ENCODE measurements around the gene UNG. TPM values are rescaled to one million over a fixed set of nuclear protein-coding genes. Genes with fewer than 3 reads are reported as not detected.

The UNG gene
- total and polyA plus RNA-seq, 11 donors = 14.5 to 37.8 (median 25.3) TPM

- Histone ChIP-seq H3K27ac (peak overlapping the region; percentile 76 to 96 (median 83)), H3K27me3 (no peaks in the 10 kb centered on the region), H3K4me1 (peaks cover 0 to 28% (median 19%) of the 10 kb centered on the region in 12 donors), H3K36me3 (peaks cover 0 to 39% (median 21%) of the 10 kb centered on the region in 9 donors), H3K4me3 (peak overlapping the region; percentile 56 to 91 (median 72)), H3K9me3 (no peaks in the 10 kb centered on the region)
- DNase-seq (no peak), ATAC-seq (no peak)
- WGBS, 4 donors = 2 to 5% (median 3%) methylated on average over 8 of the region's 8 CpGs
- intact Hi-C loops (cut with DNase I) = loop anchor here (5.0 to 10.0 kb wide), 8 partner anchors 144 to 536 kb away; partner anchors contain the start of genes ISCU (in 5 of the 10), SART3 (in 5 of the 10), DAO (in 2 of the 10) and SSH1 (in 1 of the 10)
- TF ChIP-seq POLR2A (IDR thresholded peaks at IDR 0.05) = no peak
Measured at GRCh38 chr12:109098651-109099050, 1.3 kb downstream of the UNG start.

DNA sequence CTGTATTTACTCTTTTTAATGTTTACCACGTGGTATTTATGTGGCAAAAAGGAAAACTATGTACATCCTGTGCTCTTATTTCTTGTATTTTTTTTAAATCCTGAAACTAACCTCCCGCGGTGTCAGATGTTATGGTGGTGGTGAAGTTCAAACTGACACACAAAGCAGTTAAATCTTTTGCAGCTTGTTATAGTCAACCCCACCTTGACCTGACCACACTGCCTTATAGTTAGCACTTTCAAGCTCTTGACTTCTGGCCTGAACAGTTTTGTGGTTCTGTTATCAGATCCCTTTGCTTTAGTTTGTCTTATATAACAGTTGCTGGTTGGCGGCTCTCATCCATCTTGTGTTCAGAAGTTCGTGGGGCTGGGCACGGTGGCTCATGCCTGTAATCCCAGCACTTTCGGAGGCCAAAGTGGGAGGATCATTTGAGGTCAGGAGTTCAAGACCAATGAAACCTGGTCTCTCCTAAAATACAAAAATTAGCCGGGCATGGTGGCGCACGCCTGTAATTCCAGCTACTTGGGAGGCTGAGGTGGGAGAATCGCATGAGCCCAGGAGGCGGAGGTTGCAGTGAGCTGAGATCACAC is 2.1 kb downstream of the UNG start:
- no peak for DNase-seq
- H3K4me3 ChIP-seq = peak overlapping the region in 8 of 12 donors; percentile 13 to 91 (median 72)
- peaks cover 0 to 26% (median 18%) of the 10 kb centered on the region in 12 donors for H3K4me1 ChIP-seq
- H3K27ac ChIP-seq = peak overlapping the region in 6 of 12 donors; percentile 85 to 96 (median 91)
- no peaks in the 10 kb centered on the region for H3K27me3 ChIP-seq
- 82 to 86% (median 83%) methylated on average over 12 of the region's 12 CpGs for WGBS, 4 donors
- H3K36me3 ChIP-seq = peaks cover 0 to 48% (median 30%) of the 10 kb centered on the region in 9 donors
- no peaks in the 10 kb centered on the region for H3K9me3 ChIP-seq
- no peak for ATAC-seq
- TF ChIP-seq POLR2A (IDR thresholded peaks at IDR 0.05) = no peak
- TF ChIP-seq, protein P1, sequence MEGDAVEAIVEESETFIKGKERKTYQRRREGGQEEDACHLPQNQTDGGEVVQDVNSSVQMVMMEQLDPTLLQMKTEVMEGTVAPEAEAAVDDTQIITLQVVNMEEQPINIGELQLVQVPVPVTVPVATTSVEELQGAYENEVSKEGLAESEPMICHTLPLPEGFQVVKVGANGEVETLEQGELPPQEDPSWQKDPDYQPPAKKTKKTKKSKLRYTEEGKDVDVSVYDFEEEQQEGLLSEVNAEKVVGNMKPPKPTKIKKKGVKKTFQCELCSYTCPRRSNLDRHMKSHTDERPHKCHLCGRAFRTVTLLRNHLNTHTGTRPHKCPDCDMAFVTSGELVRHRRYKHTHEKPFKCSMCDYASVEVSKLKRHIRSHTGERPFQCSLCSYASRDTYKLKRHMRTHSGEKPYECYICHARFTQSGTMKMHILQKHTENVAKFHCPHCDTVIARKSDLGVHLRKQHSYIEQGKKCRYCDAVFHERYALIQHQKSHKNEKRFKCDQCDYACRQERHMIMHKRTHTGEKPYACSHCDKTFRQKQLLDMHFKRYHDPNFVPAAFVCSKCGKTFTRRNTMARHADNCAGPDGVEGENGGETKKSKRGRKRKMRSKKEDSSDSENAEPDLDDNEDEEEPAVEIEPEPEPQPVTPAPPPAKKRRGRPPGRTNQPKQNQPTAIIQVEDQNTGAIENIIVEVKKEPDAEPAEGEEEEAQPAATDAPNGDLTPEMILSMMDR (IDR thresholded peaks at IDR 0.05) = no peak
- intact Hi-C loops (cut with DNase I) = loop anchor here (5.0 to 10.0 kb wide), 8 partner anchors 145 to 537 kb away; partner anchors contain the start of genes ISCU (in 5 of the 10), SART3 (in 5 of the 10), DAO (in 2 of the 10) and SSH1 (in 1 of the 10)

- DNase-seq (no peak), ATAC-seq (no peak)
- TF ChIP-seq POLR2A (IDR thresholded peaks at IDR 0.05) = no peak
- TF ChIP-seq, protein P1 (IDR thresholded peaks at IDR 0.05) = no peak
- H3K9me3 ChIP-seq = no peaks in the 10 kb centered on the region
- H3K27me3 ChIP-seq = no peaks in the 10 kb centered on the region
- intact Hi-C loops (cut with DNase I) = loop anchor here in 1 of 10 donors (10.0 kb wide), 1 partner anchor 284 kb away; no protein-coding TSS in a partner anchor
- no peak overlapping the region for H3K4me3 ChIP-seq
- peaks cover 0 to 60% (median 42%) of the 10 kb centered on the region in 9 donors for H3K36me3 ChIP-seq
- peaks cover 0 to 26% (median 18%) of the 10 kb centered on the region in 12 donors for H3K4me1 ChIP-seq
- 90 to 92% (median 91%) methylated on average over 4 of the region's 4 CpGs for WGBS, 4 donors
- H3K27ac ChIP-seq = peak overlapping the region in 1 of 12 donors; percentile 96
Measured at GRCh38 chr12:109100741-109101140, 3.3 kb downstream of the UNG start.

GRCh38 chr12:109102491-109102890 is 5.1 kb downstream of the UNG start:
- peaks cover 0 to 76% (median 59%) of the 10 kb centered on the region in 9 donors for H3K36me3 ChIP-seq

More at GRCh38 chr12:109102491-109102890, 5.1 kb downstream of the UNG start:
- Histone ChIP-seq H3K9me3 (no peaks in the 10 kb centered on the region), H3K4me1 (peaks cover 0 to 22% (median 14%) of the 10 kb centered on the region in 12 donors), H3K27me3 (no peaks in the 10 kb centered on the region), H3K4me3 (no peak overlapping the region), H3K27ac (no peak overlapping the region)
- DNase-seq = no peak
- TF ChIP-seq, protein P1 (IDR thresholded peaks at IDR 0.05) = no peak
- no peak for TF ChIP-seq POLR2A (IDR thresholded peaks at IDR 0.05)
- ATAC-seq = no peak
- intact Hi-C loops (cut with DNase I) = loop anchor here in 1 of 10 donors (10.0 kb wide), 1 partner anchor 282 kb away; no protein-coding TSS in a partner anchor
- WGBS, 4 donors = 89 to 92% (median 91%) methylated on average over 3 of the region's 3 CpGs

All from heart left ventricle (tissue), 16 donors.